ENCODE measurements around the gene HEPACAM2.

DNA sequence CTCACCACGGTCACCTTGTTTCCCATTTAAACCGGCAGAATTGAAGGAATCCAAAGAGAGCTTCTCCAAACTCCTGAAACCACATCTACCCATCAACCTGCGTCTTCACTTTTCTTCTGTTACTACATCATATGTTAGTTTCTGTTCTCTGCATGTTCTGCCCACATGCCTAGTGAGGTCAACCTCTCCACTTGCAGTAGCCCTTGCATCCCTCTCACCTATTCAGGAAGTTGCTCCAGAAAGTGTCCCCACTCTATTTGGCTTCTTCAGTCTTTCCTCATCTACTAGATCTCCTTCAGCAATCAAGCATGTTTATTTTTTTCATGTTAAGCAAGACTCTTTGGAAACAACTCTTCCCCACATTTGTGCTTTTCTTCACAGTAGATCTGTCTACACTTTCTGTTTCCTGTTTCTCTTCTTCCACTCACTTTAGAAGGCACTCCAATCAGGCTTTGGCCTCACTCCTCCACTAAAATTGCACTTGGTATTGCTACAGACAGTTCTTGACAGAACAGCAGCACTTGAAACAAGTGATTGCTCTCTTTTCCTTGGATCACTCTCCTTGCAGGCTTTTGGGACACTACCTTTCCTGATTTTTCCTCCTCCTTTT, 85.6 kb downstream of the HEPACAM2 start:
- TF ChIP-seq, protein P1, sequence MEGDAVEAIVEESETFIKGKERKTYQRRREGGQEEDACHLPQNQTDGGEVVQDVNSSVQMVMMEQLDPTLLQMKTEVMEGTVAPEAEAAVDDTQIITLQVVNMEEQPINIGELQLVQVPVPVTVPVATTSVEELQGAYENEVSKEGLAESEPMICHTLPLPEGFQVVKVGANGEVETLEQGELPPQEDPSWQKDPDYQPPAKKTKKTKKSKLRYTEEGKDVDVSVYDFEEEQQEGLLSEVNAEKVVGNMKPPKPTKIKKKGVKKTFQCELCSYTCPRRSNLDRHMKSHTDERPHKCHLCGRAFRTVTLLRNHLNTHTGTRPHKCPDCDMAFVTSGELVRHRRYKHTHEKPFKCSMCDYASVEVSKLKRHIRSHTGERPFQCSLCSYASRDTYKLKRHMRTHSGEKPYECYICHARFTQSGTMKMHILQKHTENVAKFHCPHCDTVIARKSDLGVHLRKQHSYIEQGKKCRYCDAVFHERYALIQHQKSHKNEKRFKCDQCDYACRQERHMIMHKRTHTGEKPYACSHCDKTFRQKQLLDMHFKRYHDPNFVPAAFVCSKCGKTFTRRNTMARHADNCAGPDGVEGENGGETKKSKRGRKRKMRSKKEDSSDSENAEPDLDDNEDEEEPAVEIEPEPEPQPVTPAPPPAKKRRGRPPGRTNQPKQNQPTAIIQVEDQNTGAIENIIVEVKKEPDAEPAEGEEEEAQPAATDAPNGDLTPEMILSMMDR (IDR thresholded peaks at IDR 0.05; ENCODE audit: low read length): no peak
- TF ChIP-seq EZH2 (IDR thresholded peaks at IDR 0.05; ENCODE audit: borderline replicate concordance, low read length): no peak

All from OCI-LY1 (cell line).